ENCODE data around the gene PAPOLA. TPM values are rescaled to one million over a fixed set of nuclear protein-coding genes. Genes with fewer than 3 reads are reported as not detected.

Gene PAPOLA
- total RNA-seq, 1 experiment from 2014 or later: 77.0 TPM

- DNase-seq (ENCODE audit: low read depth): no peak
Observed at GRCh38 chr14:96586056-96586455, 83.9 kb downstream of the PAPOLA start.

- no peak for DNase-seq (ENCODE audit: low read depth)
Observed at GRCh38 chr14:96586921-96587822, 85.0 kb downstream of the PAPOLA start.

- DNase-seq (ENCODE audit: low read depth): no peak
Observed at GRCh38 chr14:96587823-96588385, 85.7 kb downstream of the PAPOLA start.

- no peak for DNase-seq (ENCODE audit: low read depth)
Observed at GRCh38 chr14:96588410-96589257, 86.5 kb downstream of the PAPOLA start.

- no peak for DNase-seq (ENCODE audit: low read depth)
Observed at GRCh38 chr14:96589577-96589976, 87.4 kb downstream of the PAPOLA start.

- no peak for DNase-seq (ENCODE audit: low read depth)
Observed at GRCh38 chr14:96590190-96590864, 88.1 kb downstream of the PAPOLA start.

- DNase-seq (ENCODE audit: low read depth): no peak
Observed at GRCh38 chr14:96592591-96593386, 90.6 kb downstream of the PAPOLA start.

GRCh38 chr14:96594961-96595360 lies 92.8 kb downstream of the PAPOLA start:
- no peak for DNase-seq (ENCODE audit: low read depth)

GRCh38 chr14:96597680-96598079 lies 95.5 kb downstream of the PAPOLA start:
- no peak for DNase-seq (ENCODE audit: low read depth)

- DNase-seq (ENCODE audit: low read depth): no peak
Observed at GRCh38 chr14:96598332-96598928, 96.2 kb downstream of the PAPOLA start.

GRCh38 chr14:96599076-96599475 lies 96.9 kb downstream of the PAPOLA start:
- no peak for DNase-seq (ENCODE audit: low read depth)

GRCh38 chr14:96602186-96602585 lies 100.0 kb downstream of the PAPOLA start:
- DNase-seq (ENCODE audit: low read depth): no peak

GRCh38 chr14:96603350-96604255 lies 101.4 kb downstream of the PAPOLA start:
- DNase-seq (ENCODE audit: low read depth): no peak

- DNase-seq (ENCODE audit: low read depth): no peak
Observed at GRCh38 chr14:96614481-96614881, 112.3 kb downstream of the PAPOLA start.

- no peak for DNase-seq (ENCODE audit: low read depth)
Observed at GRCh38 chr14:96616161-96616721, 114.1 kb downstream of the PAPOLA start.
